ENCODE data around the gene PLEKHA7. TPM values are rescaled to one million over a fixed set of nuclear protein-coding genes. Genes with fewer than 3 reads are reported as not detected.

The PLEKHA7 gene
- total RNA-seq, 2 experiments from 2014 or later, result 1.9 to 2.5 TPM

DNA sequence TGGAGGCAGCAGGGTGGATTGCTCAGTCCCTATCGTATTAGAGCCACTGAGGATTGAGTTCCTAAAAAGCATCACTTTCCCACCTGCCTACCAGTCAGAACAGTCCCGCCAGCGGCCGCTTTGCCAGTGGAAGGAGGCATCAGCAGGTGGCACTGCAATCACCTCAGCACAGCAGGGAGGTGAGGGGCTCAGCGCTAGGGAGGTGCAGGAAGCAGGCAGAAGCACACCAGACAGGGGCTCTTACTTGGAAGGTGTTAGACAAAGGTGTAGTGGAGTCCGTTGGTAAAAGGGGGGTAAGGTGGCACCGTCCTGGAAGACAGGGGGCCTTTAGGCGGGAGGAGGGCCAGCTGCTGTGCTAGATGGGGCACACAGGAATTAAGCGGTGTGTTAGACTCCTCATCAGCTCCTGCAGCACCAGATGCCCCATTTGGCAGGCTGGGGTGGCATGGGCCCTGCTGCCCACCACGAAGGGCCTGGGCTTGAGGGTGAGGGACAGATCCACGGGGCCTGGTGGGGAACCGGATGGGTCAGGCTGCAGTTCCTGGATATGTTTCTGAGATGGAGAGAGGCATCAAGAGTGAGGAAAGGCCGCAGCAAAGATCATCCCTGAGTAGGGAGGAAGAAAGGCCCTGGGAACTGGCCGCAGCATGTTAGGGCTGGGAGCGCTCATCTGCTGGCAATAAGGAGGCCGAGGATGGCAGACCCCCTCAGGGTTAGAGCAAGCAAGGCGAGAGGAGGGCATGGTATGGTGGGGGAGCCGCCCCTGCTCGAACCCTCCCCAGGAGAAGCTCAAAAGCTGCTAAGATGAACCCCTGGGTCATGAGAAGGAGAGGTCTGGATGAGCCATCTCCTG, 233.3 kb downstream of the PLEKHA7 start:
- CTCF ChIA-PET, result interaction anchor here (0.6 kb wide), 1 partner anchor 86 kb away, joined by 3 read pairs; no protein-coding TSS in a partner anchor
- H3K9me3 Mint-ChIP-seq, result no peaks in the 10 kb centered on the region
- no peaks in the 10 kb centered on the region for H3K4me1 Mint-ChIP-seq (ENCODE audit: low read depth)
- H3K27ac Mint-ChIP-seq, result no peak overlapping the region
- intact Hi-C loops (cut with micrococcal nuclease), result no loop called here
- no peaks in the 10 kb centered on the region for H3K27me3 Mint-ChIP-seq (ENCODE audit: low read depth)
- DNase-seq, result no peak
- H3K4me3 Mint-ChIP-seq, result no peak overlapping the region
- no peaks in the 10 kb centered on the region for H3K36me3 Mint-ChIP-seq (ENCODE audit: low read depth)

DNA sequence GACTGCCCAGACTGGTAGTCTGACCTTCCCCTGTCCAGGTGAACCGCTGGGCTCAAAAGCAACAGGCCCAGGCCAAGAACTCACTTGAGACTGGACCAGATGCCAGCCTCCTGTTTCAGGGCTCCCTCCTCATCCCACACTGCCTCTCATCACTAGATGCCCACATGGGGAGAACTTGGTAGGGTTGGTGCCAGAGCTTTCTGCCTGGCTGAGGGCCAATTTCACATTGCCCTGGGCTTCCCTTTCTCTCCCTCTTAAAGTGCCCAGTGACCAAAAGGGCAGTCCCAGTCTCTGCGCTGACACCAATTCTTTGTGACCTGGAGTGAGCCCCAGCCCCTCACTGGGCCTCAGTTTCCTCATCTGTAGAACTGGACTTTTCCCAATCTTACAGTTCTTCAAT, 234.1 kb downstream of the PLEKHA7 start:
- no peaks in the 10 kb centered on the region for H3K27me3 Mint-ChIP-seq (ENCODE audit: low read depth)
- DNase-seq, result no peak
- no peaks in the 10 kb centered on the region for H3K4me1 Mint-ChIP-seq (ENCODE audit: low read depth)
- CTCF ChIA-PET, result interaction anchor here (0.6 to 1.3 kb wide), 2 partner anchors 284 to 446 kb away, joined by 4 to 6 read pairs; no protein-coding TSS in a partner anchor
- H3K9me3 Mint-ChIP-seq, result no peaks in the 10 kb centered on the region
- H3K4me3 Mint-ChIP-seq, result no peak overlapping the region
- H3K27ac Mint-ChIP-seq, result no peak overlapping the region
- intact Hi-C loops (cut with micrococcal nuclease), result no loop called here
- no peaks in the 10 kb centered on the region for H3K36me3 Mint-ChIP-seq (ENCODE audit: low read depth)

DNA sequence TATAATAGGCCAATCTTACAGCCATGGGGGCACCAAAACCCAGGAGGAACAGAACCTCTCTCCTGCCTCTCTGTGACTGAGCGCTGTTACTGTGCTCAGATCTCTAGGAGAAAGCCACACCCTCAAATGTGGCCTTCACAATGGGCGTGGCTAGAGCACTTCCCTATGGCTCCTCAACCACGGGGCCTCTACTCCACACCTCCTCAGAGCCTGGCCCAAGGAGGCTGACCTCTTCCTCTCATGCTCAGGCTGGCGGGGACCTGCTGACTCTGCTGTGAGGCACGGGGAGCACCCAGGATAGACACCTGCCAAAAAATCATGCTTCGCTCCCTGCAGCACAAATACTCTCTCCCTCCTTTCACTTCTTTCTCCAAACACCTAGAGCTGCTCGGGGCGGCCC, 234.8 kb downstream of the PLEKHA7 start:
- Mint-ChIP-seq H3K36me3 (ENCODE audit: low read depth) (no peaks in the 10 kb centered on the region), H3K9me3 (no peaks in the 10 kb centered on the region), H3K27ac (no peak overlapping the region), H3K27me3 (ENCODE audit: low read depth) (no peaks in the 10 kb centered on the region), H3K4me3 (no peak overlapping the region), H3K4me1 (ENCODE audit: low read depth) (no peaks in the 10 kb centered on the region)
- CTCF ChIA-PET, result interaction anchor here (0.6 to 1.6 kb wide), 3 partner anchors 8 to 285 kb away, joined by 4 to 9 read pairs (median 4); no protein-coding TSS in a partner anchor
- DNase-seq, result no peak
- intact Hi-C loops (cut with micrococcal nuclease), result no loop called here

DNA sequence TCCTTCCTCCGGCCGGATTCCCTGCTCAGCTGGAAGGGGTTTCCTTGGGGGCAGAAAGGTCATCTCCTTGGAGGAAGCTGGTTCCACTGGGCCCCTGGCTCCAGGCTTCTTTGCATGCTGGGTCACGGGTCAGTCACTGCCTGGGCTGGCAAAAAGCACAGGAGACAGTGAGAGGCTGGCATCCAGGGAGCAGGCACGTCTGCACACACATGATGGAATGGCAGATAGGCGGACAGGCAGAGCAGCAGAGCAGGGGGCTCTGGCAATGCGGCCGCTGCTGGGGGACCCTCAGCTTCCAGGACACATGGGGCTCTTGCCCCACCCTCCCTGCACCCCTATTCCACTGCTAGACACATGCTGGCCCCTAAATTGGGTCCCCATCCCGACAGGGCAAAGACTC, 235.3 kb downstream of the PLEKHA7 start:
- H3K4me3 Mint-ChIP-seq, result no peak overlapping the region
- H3K27me3 Mint-ChIP-seq (ENCODE audit: low read depth), result no peaks in the 10 kb centered on the region
- CTCF ChIA-PET, result interaction anchor here (1.6 kb wide), 1 partner anchor 9 kb away, joined by 4 read pairs; no protein-coding TSS in a partner anchor
- H3K4me1 Mint-ChIP-seq (ENCODE audit: low read depth), result no peaks in the 10 kb centered on the region
- no peak for DNase-seq
- H3K9me3 Mint-ChIP-seq, result no peaks in the 10 kb centered on the region
- H3K36me3 Mint-ChIP-seq (ENCODE audit: low read depth), result no peaks in the 10 kb centered on the region
- no peak overlapping the region for H3K27ac Mint-ChIP-seq
- intact Hi-C loops (cut with micrococcal nuclease), result no loop called here

DNA sequence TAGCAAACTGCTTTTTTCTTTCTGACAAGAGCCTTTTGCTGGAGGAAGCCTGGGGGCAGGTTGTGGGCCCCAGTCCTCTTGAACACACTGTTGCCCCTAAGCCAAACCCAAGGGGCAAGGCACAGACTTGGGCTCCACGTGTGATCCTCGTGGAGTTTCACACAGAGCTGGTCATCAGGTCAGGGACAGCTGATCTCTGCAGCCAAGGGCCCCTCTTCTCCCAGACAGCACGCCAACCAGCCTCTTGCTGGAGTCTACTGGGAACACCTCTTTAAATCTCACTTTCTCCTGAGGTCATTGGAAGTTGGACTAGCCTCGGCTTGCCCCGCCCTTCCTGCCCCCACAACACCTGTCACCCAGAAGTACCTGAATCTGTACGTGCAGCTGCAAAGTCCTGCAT, 235.9 kb downstream of the PLEKHA7 start:
- CTCF ChIA-PET, result interaction anchor here (0.5 to 1.6 kb wide), 2 partner anchors 10 to 261 kb away, joined by 4 read pairs; no protein-coding TSS in a partner anchor
- H3K4me3 Mint-ChIP-seq, result no peak overlapping the region
- no peaks in the 10 kb centered on the region for H3K36me3 Mint-ChIP-seq (ENCODE audit: low read depth)
- H3K9me3 Mint-ChIP-seq, result no peaks in the 10 kb centered on the region
- H3K27ac Mint-ChIP-seq, result no peak overlapping the region
- DNase-seq, result no peak
- intact Hi-C loops (cut with micrococcal nuclease), result no loop called here
- H3K27me3 Mint-ChIP-seq (ENCODE audit: low read depth), result peaks cover 1% of the 10 kb centered on the region
- H3K4me1 Mint-ChIP-seq (ENCODE audit: low read depth), result no peaks in the 10 kb centered on the region

DNA sequence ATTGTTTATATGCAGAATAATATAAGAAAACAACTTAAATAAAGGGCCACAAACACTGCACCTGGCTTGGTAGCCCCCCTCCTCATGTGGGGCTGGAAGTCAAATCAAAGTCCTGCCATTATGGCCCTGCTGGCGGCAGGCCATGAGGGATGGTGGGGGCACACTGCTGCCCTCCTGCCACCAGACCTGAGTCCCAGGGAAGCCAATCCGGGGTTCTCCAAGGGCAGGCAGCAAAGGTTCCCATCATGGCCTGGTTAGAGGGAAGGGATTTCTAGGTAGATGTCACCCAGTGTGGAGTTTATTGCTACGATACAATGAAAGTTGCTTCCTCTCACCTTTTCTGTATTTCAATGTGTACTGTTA, 236.6 kb downstream of the PLEKHA7 start:
- Mint-ChIP-seq H3K27me3 (ENCODE audit: low read depth) (peaks cover 2% of the 10 kb centered on the region), H3K4me1 (ENCODE audit: low read depth) (no peaks in the 10 kb centered on the region), H3K4me3 (no peak overlapping the region), H3K9me3 (no peaks in the 10 kb centered on the region), H3K36me3 (ENCODE audit: low read depth) (no peaks in the 10 kb centered on the region), H3K27ac (no peak overlapping the region)
- intact Hi-C loops (cut with micrococcal nuclease), result no loop called here
- CTCF ChIA-PET, result interaction anchor here (1.6 kb wide), 1 partner anchor 10 kb away, joined by 4 read pairs; no protein-coding TSS in a partner anchor
- no peak for DNase-seq

DNA sequence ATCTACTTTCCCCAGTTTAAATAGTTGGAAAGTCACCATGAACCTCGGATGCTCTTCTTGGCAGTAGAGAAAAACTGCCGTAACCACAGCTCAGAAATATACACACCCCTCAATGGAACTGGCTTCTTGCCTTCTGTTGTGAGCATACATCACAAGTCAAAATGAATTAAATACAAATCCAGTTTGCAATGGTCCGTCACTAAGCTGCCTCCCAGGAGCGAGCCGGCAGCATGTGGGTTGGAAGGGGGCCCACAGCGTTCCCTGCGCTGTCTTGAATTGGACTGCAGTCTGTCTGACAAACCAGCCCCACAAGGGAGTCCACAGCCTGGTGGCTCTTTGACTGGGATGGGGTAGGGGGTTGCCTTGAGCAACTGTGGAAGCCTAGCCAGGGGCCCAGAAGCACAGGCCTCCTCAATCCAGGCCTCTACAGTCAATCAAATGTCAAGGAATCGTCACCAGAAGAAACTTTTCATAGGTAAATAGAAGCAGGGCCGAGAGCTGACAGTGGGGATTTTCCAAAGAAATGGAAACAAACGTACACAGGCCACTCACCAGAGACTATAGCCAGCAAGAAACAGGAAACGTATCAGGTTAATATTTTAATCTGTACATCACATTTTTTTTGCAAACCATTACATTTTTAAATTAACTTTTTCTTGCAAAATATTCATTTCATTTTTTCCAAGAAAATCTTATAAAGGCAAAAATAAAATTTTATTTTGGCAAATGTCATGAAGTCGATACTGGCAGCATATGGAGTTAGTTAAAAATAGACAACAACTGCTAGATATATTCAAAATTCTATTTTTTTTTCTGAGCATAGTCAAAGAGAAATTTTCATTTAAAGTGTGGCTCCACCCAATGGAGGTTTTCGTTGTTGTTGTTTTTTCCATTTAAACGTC, 237.3 kb downstream of the PLEKHA7 start:
- H3K9me3 Mint-ChIP-seq, result no peaks in the 10 kb centered on the region
- H3K36me3 Mint-ChIP-seq (ENCODE audit: low read depth), result no peaks in the 10 kb centered on the region
- no peaks in the 10 kb centered on the region for H3K4me1 Mint-ChIP-seq (ENCODE audit: low read depth)
- DNase-seq, result no peak
- H3K27me3 Mint-ChIP-seq (ENCODE audit: low read depth), result peaks cover 2% of the 10 kb centered on the region
- CTCF ChIA-PET, result no interaction called here
- intact Hi-C loops (cut with micrococcal nuclease), result no loop called here
- H3K27ac Mint-ChIP-seq, result no peak overlapping the region
- H3K4me3 Mint-ChIP-seq, result no peak overlapping the region

DNA sequence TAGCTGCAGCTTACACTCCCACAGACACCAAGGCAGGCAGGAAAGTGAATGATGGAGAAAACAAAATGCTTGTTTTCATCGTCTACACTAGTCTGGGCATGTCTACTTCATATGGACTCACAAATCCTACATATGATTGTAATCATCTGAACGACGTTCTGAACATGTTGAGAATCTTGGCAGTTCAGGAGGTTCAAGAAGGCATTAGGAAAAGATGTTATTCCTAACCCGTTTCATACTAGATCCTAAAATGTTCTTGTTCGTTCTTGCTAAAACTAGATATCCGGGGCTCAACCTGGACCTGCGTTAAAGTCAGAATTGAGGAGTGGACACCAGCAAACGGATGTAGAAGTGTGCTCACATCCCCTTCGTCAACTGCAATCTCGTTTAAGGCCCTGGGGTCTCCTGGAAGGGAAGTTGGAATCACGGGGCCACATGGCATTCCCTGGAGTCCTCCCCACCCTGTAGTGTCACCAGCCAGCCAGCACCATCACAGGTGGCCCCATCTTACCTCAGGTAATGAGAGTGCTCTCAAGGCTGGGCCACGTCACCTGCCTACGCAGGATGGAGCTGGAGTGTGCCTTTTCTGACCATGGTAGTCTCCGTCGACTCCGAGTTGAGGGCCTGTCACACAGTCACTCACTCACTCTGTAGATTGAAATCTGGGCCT, 238.5 kb downstream of the PLEKHA7 start:
- no peaks in the 10 kb centered on the region for H3K4me1 Mint-ChIP-seq (ENCODE audit: low read depth)
- no peaks in the 10 kb centered on the region for H3K36me3 Mint-ChIP-seq (ENCODE audit: low read depth)
- H3K27ac Mint-ChIP-seq, result no peak overlapping the region
- intact Hi-C loops (cut with micrococcal nuclease), result no loop called here
- CTCF ChIA-PET, result no interaction called here
- no peak for DNase-seq
- H3K4me3 Mint-ChIP-seq, result no peak overlapping the region
- H3K9me3 Mint-ChIP-seq, result no peaks in the 10 kb centered on the region
- H3K27me3 Mint-ChIP-seq (ENCODE audit: low read depth), result peaks cover 2% of the 10 kb centered on the region

DNA sequence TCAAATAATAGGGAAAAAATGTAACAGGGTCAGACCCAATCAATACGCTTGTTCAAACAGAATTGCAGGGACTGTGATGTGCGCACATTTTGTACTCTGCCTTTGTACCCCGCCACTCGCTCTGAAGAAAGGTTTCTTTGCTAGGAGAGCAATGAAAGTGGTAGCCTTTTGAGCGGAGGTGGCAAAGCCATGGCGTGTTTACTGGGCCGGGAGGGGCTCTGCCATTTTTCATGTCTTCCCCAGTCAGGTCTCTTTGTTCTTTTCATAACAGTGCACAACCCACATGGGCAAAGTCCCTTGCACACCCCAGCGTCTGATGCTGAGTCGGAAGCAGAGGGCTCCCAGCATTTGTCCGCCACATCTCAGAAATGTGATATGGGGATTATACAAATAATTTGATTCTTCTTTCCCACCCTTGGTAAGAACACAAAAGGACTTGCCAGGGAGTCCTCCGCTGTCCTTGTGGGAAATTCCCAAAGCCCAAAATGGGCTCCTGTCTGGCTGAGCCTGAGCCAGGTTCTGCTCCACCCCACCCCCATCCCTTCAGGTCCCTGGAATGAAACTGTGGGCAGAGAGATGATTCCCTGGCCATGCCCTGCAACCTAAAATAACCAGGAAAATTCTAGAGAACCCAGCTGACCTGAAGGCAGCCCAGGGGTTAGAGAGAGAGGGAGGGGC, 239.1 kb downstream of the PLEKHA7 start:
- CTCF ChIA-PET, result interaction anchor here (1.8 kb wide), 1 partner anchor 13 kb away, joined by 8 read pairs; no protein-coding TSS in a partner anchor
- no peak for DNase-seq
- no peaks in the 10 kb centered on the region for H3K36me3 Mint-ChIP-seq (ENCODE audit: low read depth)
- H3K4me1 Mint-ChIP-seq (ENCODE audit: low read depth), result no peaks in the 10 kb centered on the region
- peaks cover 2% of the 10 kb centered on the region for H3K27me3 Mint-ChIP-seq (ENCODE audit: low read depth)
- no peak overlapping the region for H3K27ac Mint-ChIP-seq
- no peaks in the 10 kb centered on the region for H3K9me3 Mint-ChIP-seq
- intact Hi-C loops (cut with micrococcal nuclease), result no loop called here
- no peak overlapping the region for H3K4me3 Mint-ChIP-seq

DNA sequence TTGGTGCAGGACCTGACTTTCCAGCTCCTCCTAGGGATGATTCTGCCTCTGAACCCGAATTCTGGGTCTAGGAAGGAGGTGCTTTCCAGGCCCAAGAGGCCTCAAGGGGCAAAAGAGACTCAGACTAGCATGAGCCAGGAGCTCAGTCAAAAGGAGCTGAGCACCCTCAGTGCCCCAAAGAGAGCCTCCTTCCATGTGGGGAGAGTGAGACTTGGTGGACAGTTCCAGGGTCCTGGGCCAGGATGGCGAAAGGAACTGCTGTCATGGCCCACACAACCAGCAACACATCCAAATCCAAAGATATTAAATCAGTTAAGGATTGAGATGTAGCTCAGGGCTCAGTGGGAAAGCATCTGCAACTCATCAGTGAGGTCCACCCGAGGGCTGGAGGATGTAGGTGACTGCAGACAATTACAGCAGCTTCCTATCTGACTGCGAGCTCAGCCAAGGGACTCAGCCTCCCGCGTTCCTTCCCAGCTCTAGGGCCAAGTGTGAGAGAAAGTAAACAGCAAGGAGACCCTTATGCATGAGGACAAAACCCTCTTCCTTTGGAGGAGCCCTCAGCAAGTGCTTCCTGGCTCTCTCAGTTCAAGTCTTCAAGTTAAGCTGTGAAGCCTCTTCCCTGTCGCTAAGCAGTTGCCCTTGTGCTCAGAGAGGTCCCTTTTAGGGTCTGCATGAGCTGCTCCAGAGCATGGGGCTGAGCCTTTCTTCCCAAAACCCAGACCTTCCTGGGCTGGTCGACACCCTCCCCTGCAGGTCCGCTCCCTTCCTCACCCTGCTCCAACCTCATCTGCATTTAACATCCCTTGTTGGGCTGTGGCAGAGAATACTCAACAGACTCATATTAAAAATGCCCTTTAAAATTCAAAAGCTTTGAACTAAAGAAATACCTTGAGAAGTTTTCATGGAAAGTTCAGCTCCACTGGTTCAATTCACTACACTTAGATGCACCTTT, 240.0 kb downstream of the PLEKHA7 start:
- H3K27me3 Mint-ChIP-seq (ENCODE audit: low read depth), result peaks cover 2% of the 10 kb centered on the region
- intact Hi-C loops (cut with micrococcal nuclease), result no loop called here
- no peaks in the 10 kb centered on the region for H3K4me1 Mint-ChIP-seq (ENCODE audit: low read depth)
- no peaks in the 10 kb centered on the region for H3K36me3 Mint-ChIP-seq (ENCODE audit: low read depth)
- no peaks in the 10 kb centered on the region for H3K9me3 Mint-ChIP-seq
- DNase-seq, result no peak
- no peak overlapping the region for H3K4me3 Mint-ChIP-seq
- CTCF ChIA-PET, result interaction anchor here (1.8 kb wide), 1 partner anchor 13 kb away, joined by 8 read pairs; no protein-coding TSS in a partner anchor
- no peak overlapping the region for H3K27ac Mint-ChIP-seq

DNA sequence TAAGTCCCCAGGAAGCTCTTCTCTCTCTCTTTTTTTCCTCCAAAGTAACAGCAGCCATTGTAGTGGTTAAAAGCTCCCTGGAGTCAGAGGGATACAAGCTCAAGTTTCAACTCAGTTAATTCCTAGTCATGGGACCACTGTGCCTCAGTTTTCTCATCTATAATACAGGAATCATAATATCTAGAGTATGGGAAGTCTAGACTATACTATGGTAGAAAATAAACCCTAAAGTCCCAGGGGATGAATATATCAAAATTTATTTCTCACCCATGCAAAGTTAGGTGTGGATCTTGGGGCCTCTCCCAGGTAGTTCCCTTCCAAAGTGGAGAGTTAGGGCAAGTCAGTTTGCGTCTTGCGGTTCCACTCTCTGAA, 242.1 kb downstream of the PLEKHA7 start:
- no peaks in the 10 kb centered on the region for H3K9me3 Mint-ChIP-seq
- no peak for DNase-seq
- CTCF ChIA-PET, result interaction anchor here (1.2 to 2.4 kb wide), 3 partner anchors 12 to 291 kb away, joined by 4 to 9 read pairs (median 6); no protein-coding TSS in a partner anchor
- H3K4me3 Mint-ChIP-seq, result no peak overlapping the region
- H3K36me3 Mint-ChIP-seq (ENCODE audit: low read depth), result no peaks in the 10 kb centered on the region
- H3K27ac Mint-ChIP-seq, result no peak overlapping the region
- peaks cover 2% of the 10 kb centered on the region for H3K27me3 Mint-ChIP-seq (ENCODE audit: low read depth)
- intact Hi-C loops (cut with micrococcal nuclease), result no loop called here
- no peaks in the 10 kb centered on the region for H3K4me1 Mint-ChIP-seq (ENCODE audit: low read depth)

All from activated naive CD4-positive, alpha-beta T cell treated with anti-CD3 and anti-CD28 coated beads for 36 hours (primary cell).